ENCODE results near the gene CELF5. TPM values are rescaled to one million over a fixed set of nuclear protein-coding genes. Genes with fewer than 3 reads are reported as not detected.
A peak's percentile ranks its signal among the peaks of the same experiment; 100 is the strongest.

CELF5 gene
- total RNA-seq, 2 donors from 2014 or later = 0.42 to 0.59 TPM

DNA sequence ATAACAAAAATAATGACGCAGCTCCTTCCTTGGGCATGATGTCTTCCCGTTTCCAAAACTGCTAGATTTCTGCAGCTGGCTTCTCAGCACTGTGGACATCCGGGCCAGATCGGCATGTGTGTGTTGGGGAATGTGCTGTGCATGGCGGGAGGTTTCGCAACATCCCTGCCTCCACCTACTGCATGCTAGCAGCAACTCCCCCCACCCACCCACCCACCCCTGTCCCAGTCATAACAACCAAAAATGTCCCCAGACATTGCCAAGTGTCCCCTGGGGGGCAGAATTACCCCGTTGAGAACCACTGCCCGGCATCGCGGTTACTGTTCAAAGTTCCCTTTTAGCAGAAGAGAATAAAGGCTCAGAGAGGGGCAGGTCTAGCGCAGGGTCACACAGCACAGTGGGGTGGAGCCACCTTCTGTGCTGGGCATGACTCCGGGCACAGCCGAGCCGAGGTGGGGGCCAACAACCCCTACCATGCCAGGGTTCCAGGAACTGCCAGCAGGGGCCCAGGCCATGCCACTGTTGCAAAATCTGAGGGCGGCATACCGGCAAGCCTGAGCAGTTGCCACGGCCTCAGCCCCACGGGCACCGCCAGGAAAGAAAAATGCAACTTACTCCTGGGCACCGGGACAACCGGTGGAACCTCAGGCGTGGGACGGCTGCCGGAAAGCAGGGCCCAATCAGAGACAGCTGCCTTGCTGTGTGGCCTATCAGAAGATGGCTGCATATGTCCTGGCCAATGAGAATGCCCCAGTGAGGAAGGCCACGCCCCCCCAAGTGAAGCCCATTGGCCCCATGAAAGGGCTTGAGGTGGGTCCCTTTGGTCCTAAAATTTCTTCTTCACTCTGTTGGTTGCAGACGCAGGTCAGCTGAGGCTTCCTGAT lies 119.4 kb downstream of the CELF5 start:
- no peaks in the 10 kb centered on the region for H3K36me3 ChIP-seq
- H3K27ac ChIP-seq = peak overlapping the region; percentile 71
- H3K9me3 ChIP-seq = no peaks in the 10 kb centered on the region
- intact Hi-C loops (cut with DNase I) = no loop called here
- H3K9ac ChIP-seq (ENCODE audit: low read depth in 2 of 2, low read length in 2 of 2) = peak overlapping the region in 1 of 2 donors; percentile 61
- no peak overlapping the region for H3K4me3 ChIP-seq
- H3K27me3 ChIP-seq = no peaks in the 10 kb centered on the region
- TF ChIP-seq, protein P1, sequence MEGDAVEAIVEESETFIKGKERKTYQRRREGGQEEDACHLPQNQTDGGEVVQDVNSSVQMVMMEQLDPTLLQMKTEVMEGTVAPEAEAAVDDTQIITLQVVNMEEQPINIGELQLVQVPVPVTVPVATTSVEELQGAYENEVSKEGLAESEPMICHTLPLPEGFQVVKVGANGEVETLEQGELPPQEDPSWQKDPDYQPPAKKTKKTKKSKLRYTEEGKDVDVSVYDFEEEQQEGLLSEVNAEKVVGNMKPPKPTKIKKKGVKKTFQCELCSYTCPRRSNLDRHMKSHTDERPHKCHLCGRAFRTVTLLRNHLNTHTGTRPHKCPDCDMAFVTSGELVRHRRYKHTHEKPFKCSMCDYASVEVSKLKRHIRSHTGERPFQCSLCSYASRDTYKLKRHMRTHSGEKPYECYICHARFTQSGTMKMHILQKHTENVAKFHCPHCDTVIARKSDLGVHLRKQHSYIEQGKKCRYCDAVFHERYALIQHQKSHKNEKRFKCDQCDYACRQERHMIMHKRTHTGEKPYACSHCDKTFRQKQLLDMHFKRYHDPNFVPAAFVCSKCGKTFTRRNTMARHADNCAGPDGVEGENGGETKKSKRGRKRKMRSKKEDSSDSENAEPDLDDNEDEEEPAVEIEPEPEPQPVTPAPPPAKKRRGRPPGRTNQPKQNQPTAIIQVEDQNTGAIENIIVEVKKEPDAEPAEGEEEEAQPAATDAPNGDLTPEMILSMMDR (IDR thresholded peaks at IDR 0.05) = no peak
- peaks cover 4% of the 10 kb centered on the region for H3K4me1 ChIP-seq
- peak; percentile 66 for DNase-seq

DNA sequence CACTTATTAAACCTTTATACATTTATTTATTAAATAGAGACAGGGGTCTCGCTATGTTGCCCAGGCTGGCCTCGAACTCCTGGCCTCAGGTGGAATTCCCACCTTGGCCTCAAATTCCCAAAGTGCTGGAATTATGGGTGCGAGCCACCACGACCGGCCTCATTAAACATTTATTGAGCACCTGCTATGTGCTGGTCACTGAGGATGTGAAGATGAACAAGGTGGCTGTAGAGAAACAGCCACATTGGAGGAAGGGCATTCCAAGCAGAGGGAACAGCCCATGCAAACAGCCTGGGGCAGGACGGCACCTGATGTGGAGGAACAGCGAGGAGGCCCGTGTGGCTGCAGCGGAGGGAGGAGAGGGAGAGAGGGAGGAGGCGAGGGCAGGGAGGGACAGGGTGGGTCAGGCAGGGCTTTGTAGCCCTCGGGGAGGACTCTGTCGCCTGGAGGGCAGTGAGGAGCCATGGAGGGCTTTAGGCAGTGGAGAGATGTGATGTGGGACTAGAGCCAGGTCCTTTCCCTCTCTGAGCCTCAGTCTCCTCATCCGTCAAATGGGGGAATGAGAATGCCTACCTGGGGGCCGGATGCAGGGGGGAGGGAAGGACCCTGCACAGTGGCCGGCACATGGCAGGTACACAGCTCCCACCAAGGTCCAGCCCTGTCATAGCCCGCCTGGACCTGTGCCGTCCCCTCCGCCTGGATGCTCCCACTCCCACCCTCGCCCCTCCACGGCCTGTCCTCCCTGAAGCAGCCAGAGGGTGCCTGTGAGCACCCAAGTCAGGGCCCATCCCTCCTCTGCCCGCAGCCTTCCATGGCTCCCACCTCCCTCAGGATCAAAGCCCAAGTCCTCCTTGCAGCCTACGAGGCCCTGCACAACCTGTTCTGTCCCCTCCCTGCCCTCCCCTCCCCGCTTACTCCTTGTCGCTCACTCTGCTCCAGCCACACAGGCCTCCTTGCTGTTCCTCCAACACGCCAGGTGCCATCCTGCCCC lies 120.4 kb downstream of the CELF5 start:
- H3K9ac ChIP-seq (ENCODE audit: low read depth in 2 of 2, low read length in 2 of 2) = no peak overlapping the region
- H3K36me3 ChIP-seq = no peaks in the 10 kb centered on the region
- H3K9me3 ChIP-seq = no peaks in the 10 kb centered on the region
- TF ChIP-seq, protein P1 (IDR thresholded peaks at IDR 0.05) = no peak
- DNase-seq = no peak
- H3K4me3 ChIP-seq = no peak overlapping the region
- intact Hi-C loops (cut with DNase I) = no loop called here
- H3K27me3 ChIP-seq = no peaks in the 10 kb centered on the region
- H3K27ac ChIP-seq = no peak overlapping the region
- H3K4me1 ChIP-seq = peaks cover 3% of the 10 kb centered on the region

DNA sequence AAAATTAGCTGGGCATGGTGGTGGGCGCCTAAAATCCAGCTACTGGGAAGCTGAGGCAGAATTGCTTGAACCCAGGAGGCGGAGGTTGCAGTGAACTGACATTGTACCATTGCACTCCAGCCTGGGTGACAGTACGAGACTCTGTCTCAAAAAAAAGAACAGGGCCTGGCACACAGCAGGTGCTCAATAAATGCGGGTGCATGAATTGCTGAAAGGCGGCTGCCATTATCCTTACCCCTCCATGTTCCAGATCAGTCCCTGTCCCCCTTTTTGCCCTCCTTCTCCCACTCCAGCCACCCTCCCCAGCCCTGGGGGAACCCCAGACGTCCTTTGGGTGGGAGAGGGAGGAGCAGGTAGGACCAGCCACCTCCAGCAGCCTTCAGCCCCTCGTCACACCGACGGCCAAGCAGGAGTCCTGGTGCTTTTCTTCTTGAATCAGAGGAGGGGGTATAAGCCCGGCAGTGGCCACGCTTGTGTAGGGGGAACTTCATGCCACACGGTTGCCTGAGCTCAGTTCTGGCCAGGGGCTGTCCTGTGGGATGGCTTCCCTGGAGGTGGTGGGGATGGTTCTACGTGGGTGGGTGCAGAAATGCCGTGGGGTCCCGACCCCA lies 121.5 kb downstream of the CELF5 start:
- H3K4me1 ChIP-seq = peaks cover 3% of the 10 kb centered on the region
- no peak overlapping the region for H3K4me3 ChIP-seq
- no peaks in the 10 kb centered on the region for H3K36me3 ChIP-seq
- no peaks in the 10 kb centered on the region for H3K9me3 ChIP-seq
- TF ChIP-seq, protein P1 (IDR thresholded peaks at IDR 0.05) = no peak
- H3K27ac ChIP-seq = peak overlapping the region; percentile 59
- peak overlapping the region in 1 of 2 donors; percentile 38 for H3K9ac ChIP-seq (ENCODE audit: low read depth in 2 of 2, low read length in 2 of 2)
- no peaks in the 10 kb centered on the region for H3K27me3 ChIP-seq
- no peak for DNase-seq
- intact Hi-C loops (cut with DNase I) = no loop called here

Other genes starting within 250 kb of the CELF5 start
- gene TLE6, start 247.1 kb upstream of the CELF5 start, total RNA-seq = 1 to 10 TPM; 2.9 to 3.8 TPM
- gene TLE2, start 195.4 kb upstream of the CELF5 start, total RNA-seq = 10 to 100 TPM; 42.8 to 52.4 TPM
- gene TLE5, start 162.2 kb upstream of the CELF5 start, total RNA-seq = 100 to 1,000 TPM; 407 to 409 TPM
- 100 to 1,000 TPM; 197 to 215 TPM for gene GNA11, start 130.3 kb upstream of the CELF5 start, total RNA-seq
- gene GNA15, start 88.6 kb upstream of the CELF5 start, total RNA-seq = 1 to 10 TPM; 1.6 to 6.6 TPM
- 1 to 10 TPM in 1 of 2 donors, under 1 TPM in 1; 0.96 to 1.1 TPM for gene S1PR4, start 45.9 kb upstream of the CELF5 start, total RNA-seq
- gene NCLN, start 38.7 kb upstream of the CELF5 start, total RNA-seq = 100 to 1,000 TPM in 1 of 2 donors, 10 to 100 TPM in 1; 75.0 to 195 TPM
- 10 to 100 TPM; 42.0 to 71.3 TPM for gene NFIC, start 141.9 kb downstream of the CELF5 start, total RNA-seq

All from colonic mucosa (tissue), 4 donors.